Activated CD4-positive, CD25-positive, alpha-beta regulatory T cell treated with anti-CD3 and anti-CD28 coated beads, Interleukin-2, amount 50 U/mL, for 72 hours (primary cell): ENCODE results near the gene TFAP2D.

Experiments used
- DNase-seq: peaks from one replicate; pipeline ENCODE4 v3.0.0; 2021

The TFAP2D gene

GRCh38 chr6:50713226-50713625, at the start of gene TFAP2D:
Gene TFAP2D (plus strand): TSS chr6:50713526. CDS start chr6:50714056, 530 bp downstream.
- DNase-seq = no peak

- no peak for DNase-seq
Observed at GRCh38 chr6:50663806-50664205, 49.5 kb upstream of the TFAP2D start.

GRCh38 chr6:50666089-50666488, 47.2 kb upstream of the TFAP2D start:
- DNase-seq = no peak

GRCh38 chr6:50681213-50681824, 32.0 kb upstream of the TFAP2D start:
- DNase-seq = no peak

GRCh38 chr6:50689210-50689609, 24.1 kb upstream of the TFAP2D start:
- DNase-seq = no peak

- no peak for DNase-seq
Observed at GRCh38 chr6:50691814-50692495, 21.4 kb upstream of the TFAP2D start.

GRCh38 chr6:50698546-50698945, 14.8 kb upstream of the TFAP2D start:
- DNase-seq = no peak

GRCh38 chr6:50699051-50699775, 14.1 kb upstream of the TFAP2D start:
- DNase-seq = no peak

GRCh38 chr6:50706575-50706974, 6.8 kb upstream of the TFAP2D start:
- DNase-seq = no peak

- no peak for DNase-seq
Observed at GRCh38 chr6:50707191-50707590, 6.1 kb upstream of the TFAP2D start.

- DNase-seq = no peak
Observed at GRCh38 chr6:50707652-50708300, 5.5 kb upstream of the TFAP2D start.

- DNase-seq = no peak
Observed at GRCh38 chr6:50708664-50709365, 4.5 kb upstream of the TFAP2D start.

GRCh38 chr6:50709366-50709734, 4.0 kb upstream of the TFAP2D start:
- DNase-seq = no peak

- DNase-seq = no peak
Observed at GRCh38 chr6:50711686-50712085, 1.6 kb upstream of the TFAP2D start.

- DNase-seq = no peak
Observed at GRCh38 chr6:50712291-50712690, 1.0 kb upstream of the TFAP2D start.

- DNase-seq = no peak
Observed at GRCh38 chr6:50713977-50714486, 706 bp downstream of the TFAP2D start.

- no peak for DNase-seq
Observed at GRCh38 chr6:50714487-50715379, 1.4 kb downstream of the TFAP2D start.

GRCh38 chr6:50716899-50717509, 3.7 kb downstream of the TFAP2D start:
- DNase-seq = no peak

- no peak for DNase-seq
Observed at GRCh38 chr6:50717734-50718457, 4.6 kb downstream of the TFAP2D start.

- DNase-seq = no peak
Observed at GRCh38 chr6:50718566-50718965, 5.2 kb downstream of the TFAP2D start.

GRCh38 chr6:50720623-50721022, 7.3 kb downstream of the TFAP2D start:
- no peak for DNase-seq
